Brain microvascular endothelial cell (primary cell): Measurements from ENCODE around the gene CDH6.
A peak's percentile ranks its signal among the peaks of the same experiment; 100 is the strongest.

ENCODE experiments used
- DNase-seq: peaks from one replicate; pipeline ENCODE4 v3.0.0-alpha.2; 2020
- H3K27ac ChIP-seq: fragments of 250-450 bp; sonication (Bioruptor Pico); 2 replicates; pipeline ENCODE4 v1.5.1; 2020; ENCODE audit warnings: mild to moderate bottlenecking, moderate library complexity
- H3K27me3 ChIP-seq: fragments of 250-450 bp; sonication (Bioruptor Pico); replicated peaks from 2 replicates; pipeline ENCODE4 v1.5.1; 2020; ENCODE audit warnings: mild to moderate bottlenecking
- H3K36me3 ChIP-seq: fragments of 250-450 bp; sonication (Bioruptor Pico); replicated peaks from 2 replicates; pipeline ENCODE4 v1.5.1; 2020; ENCODE audit warnings: mild to moderate bottlenecking
- H3K4me3 ChIP-seq: 2 replicates; pipeline ENCODE4 v1.5.1; 2011; ENCODE audit warnings: low read depth, mild to moderate bottlenecking, control low read depth, low read length, moderate library complexity
- CTCF ChIP-seq: IDR thresholded peaks from 2 replicates; pipeline ENCODE4 v1.5.1; 2011; ENCODE audit warnings: low read depth, mild to moderate bottlenecking, moderate library complexity, low read length, control low read depth, inconsistent platforms; ENCODE audit errors: missing control alignments
- in situ Hi-C: cut with HindIII; loops from 2 replicates; pipeline ENCODE4 v1.10.0; 2017; ENCODE audit warnings: low sequenced_read_pairs, low pct_ligation_motif_present

CDH6 gene

GRCh38 chr5:31269259-31269658 is 75.8 kb downstream of the CDH6 start:
- DNase-seq = no peak
- H3K27ac ChIP-seq = no peak overlapping the region
- H3K27me3 ChIP-seq = no peaks in the 10 kb centered on the region
- peaks cover 16% of the 10 kb centered on the region for H3K36me3 ChIP-seq
- no peak for TF ChIP-seq CTCF
- in situ Hi-C loops = no loop called here
- H3K4me3 ChIP-seq = no peak overlapping the region

GRCh38 chr5:31270396-31270795 is 76.9 kb downstream of the CDH6 start:
- no peak for DNase-seq
- peak; percentile 57 for TF ChIP-seq CTCF
- Histone ChIP-seq H3K27me3 (no peaks in the 10 kb centered on the region), H3K36me3 (peaks cover 16% of the 10 kb centered on the region), H3K27ac (no peak overlapping the region), H3K4me3 (no peak overlapping the region)
- in situ Hi-C loops = no loop called here

GRCh38 chr5:31271567-31271966 is 78.1 kb downstream of the CDH6 start:
- Histone ChIP-seq H3K4me3 (no peak overlapping the region), H3K27ac (no peak overlapping the region), H3K36me3 (peaks cover 16% of the 10 kb centered on the region), H3K27me3 (no peaks in the 10 kb centered on the region)
- in situ Hi-C loops = no loop called here
- no peak for DNase-seq
- no peak for TF ChIP-seq CTCF

GRCh38 chr5:31273161-31273560 is 79.7 kb downstream of the CDH6 start:
- Histone ChIP-seq H3K27ac (peak overlapping the region; percentile 2), H3K36me3 (peaks cover 8% of the 10 kb centered on the region), H3K4me3 (no peak overlapping the region), H3K27me3 (no peaks in the 10 kb centered on the region)
- TF ChIP-seq CTCF = no peak
- DNase-seq = peak; percentile 43
- in situ Hi-C loops = no loop called here

- in situ Hi-C loops = no loop called here
- DNase-seq = no peak
- Histone ChIP-seq H3K4me3 (no peak overlapping the region), H3K27me3 (no peaks in the 10 kb centered on the region), H3K27ac (peak overlapping the region; percentile 2), H3K36me3 (peaks cover 3% of the 10 kb centered on the region)
- TF ChIP-seq CTCF = no peak
Measured at GRCh38 chr5:31273631-31274378, 80.3 kb downstream of the CDH6 start.

- TF ChIP-seq CTCF = no peak
- H3K4me3 ChIP-seq = no peak overlapping the region
- H3K27ac ChIP-seq = peak overlapping the region; percentile 77
- no peaks in the 10 kb centered on the region for H3K36me3 ChIP-seq
- H3K27me3 ChIP-seq = no peaks in the 10 kb centered on the region
- in situ Hi-C loops = no loop called here
- DNase-seq = peak; percentile 87
Measured at GRCh38 chr5:31280210-31280609, 86.7 kb downstream of the CDH6 start.
